H9 (cell line): ENCODE results near the gene IFI35. TPM values are rescaled to one million over a fixed set of nuclear protein-coding genes. Genes with fewer than 3 reads are reported as not detected.

Source experiments
- DNase-seq: peaks from one replicate; pipeline ENCODE4 v3.0.0-alpha.2; 2017
- H2AFZ ChIP-seq: one replicate; pipeline ENCODE4 v1.6.1; 2013; ENCODE audit warnings: mild to moderate bottlenecking, low read length, control low read depth, moderate library complexity
- H2AK5ac ChIP-seq: 2 replicates; pipeline ENCODE4 v1.6.1; 2013; ENCODE audit warnings: low read length, control low read depth, mixed read lengths; ENCODE audit not compliant: insufficient read length
- H2BK120ac ChIP-seq: one replicate; pipeline ENCODE4 v1.6.1; 2013; ENCODE audit warnings: low read depth, mild to moderate bottlenecking, low read length, control low read depth, inconsistent platforms; ENCODE audit not compliant: poor library complexity, severe bottlenecking
- H2BK12ac ChIP-seq: 2 replicates; pipeline ENCODE4 v1.6.1; 2013; ENCODE audit warnings: low read length, control low read depth, mixed read lengths, low read depth; ENCODE audit not compliant: insufficient read length
- H2BK15ac ChIP-seq: 2 replicates; pipeline ENCODE4 v1.6.1; 2013; ENCODE audit warnings: low read depth, low read length, control low read depth
- H2BK20ac ChIP-seq: one replicate; pipeline ENCODE4 v1.6.1; 2013; ENCODE audit warnings: low read depth, mild to moderate bottlenecking, low read length, control low read depth, inconsistent platforms; ENCODE audit not compliant: poor library complexity, severe bottlenecking
- H2BK5ac ChIP-seq: 2 replicates; pipeline ENCODE4 v1.6.1; 2013; ENCODE audit warnings: low read length, control low read depth, mixed read lengths; ENCODE audit not compliant: insufficient read length
- H3K14ac ChIP-seq: 2 replicates; pipeline ENCODE4 v1.6.1; 2013; ENCODE audit warnings: low read length, control low read depth; ENCODE audit not compliant: insufficient read depth
- H3K18ac ChIP-seq: 2 replicates; pipeline ENCODE4 v1.6.1; 2013; ENCODE audit warnings: low read depth, mild to moderate bottlenecking, mixed read lengths, low read length, control low read depth; ENCODE audit not compliant: insufficient read length
- H3K23ac ChIP-seq: 2 replicates; pipeline ENCODE4 v1.6.1; 2013; ENCODE audit warnings: low read length, control low read depth, mixed read lengths, low read depth; ENCODE audit not compliant: insufficient read length
- H3K23me2 ChIP-seq: 2 replicates; pipeline ENCODE4 v1.6.1; 2013; ENCODE audit warnings: low read depth, mild to moderate bottlenecking, mixed read lengths, low read length, control low read depth; ENCODE audit not compliant: insufficient read length, poor library complexity, severe bottlenecking
- H3K27ac ChIP-seq: 2 replicates; pipeline ENCODE4 v1.5.1; 2013; ENCODE audit warnings: low read length, control low read depth, mixed read lengths, low read depth; ENCODE audit not compliant: insufficient read length
- H3K27me3 ChIP-seq: 2 replicates; pipeline ENCODE4 v1.6.1; 2013; ENCODE audit warnings: low read length, control low read depth, inconsistent platforms; ENCODE audit not compliant: insufficient read depth
- H3K4ac ChIP-seq: 2 replicates; pipeline ENCODE4 v1.6.1; 2013; ENCODE audit warnings: low read depth, mild to moderate bottlenecking, control low read depth, inconsistent platforms, low read length, moderate library complexity
- H3K4me1 ChIP-seq: 2 replicates; pipeline ENCODE4 v1.6.1; 2013; ENCODE audit warnings: low read length, control low read depth, inconsistent platforms; ENCODE audit not compliant: insufficient read depth
- H3K4me2 ChIP-seq: 2 replicates; pipeline ENCODE4 v1.6.1; 2013; ENCODE audit warnings: low read length, control low read depth, mixed read lengths; ENCODE audit not compliant: insufficient read length, insufficient read depth
- H3K56ac ChIP-seq: 2 replicates; pipeline ENCODE4 v1.6.1; 2013; ENCODE audit warnings: low read depth, mild to moderate bottlenecking, mixed read lengths, low read length, control low read depth; ENCODE audit not compliant: insufficient read length
- H3K79me1 ChIP-seq: 2 replicates; pipeline ENCODE4 v1.6.1; 2013; ENCODE audit warnings: low read depth, mild to moderate bottlenecking, moderate library complexity, low read length, control low read depth, inconsistent platforms; ENCODE audit not compliant: insufficient read depth, poor library complexity, severe bottlenecking
- H3K79me2 ChIP-seq: 2 replicates; pipeline ENCODE4 v1.6.1; 2013; ENCODE audit warnings: low read length, control low read depth, inconsistent platforms; ENCODE audit not compliant: insufficient read depth
- H3K9ac ChIP-seq: 2 replicates; pipeline ENCODE4 v1.6.1; 2013; ENCODE audit warnings: low read length, control low read depth, mixed read lengths; ENCODE audit not compliant: insufficient read length; ENCODE audit errors: extremely low read depth
- H3K9me3 ChIP-seq: one replicate; pipeline ENCODE4 v1.6.1; 2013; ENCODE audit warnings: low read depth, low read length, inconsistent platforms; ENCODE audit not compliant: control insufficient read depth
- H3T11ph ChIP-seq: one replicate; pipeline ENCODE4 v1.6.1; 2013; ENCODE audit warnings: mild to moderate bottlenecking, low read length, control low read depth, inconsistent platforms
- H4K20me1 ChIP-seq: one replicate; pipeline ENCODE4 v1.6.1; 2013; ENCODE audit not compliant: control insufficient read depth, insufficient read length, insufficient read depth
- H4K5ac ChIP-seq: 2 replicates; pipeline ENCODE4 v1.6.1; 2013; ENCODE audit warnings: low read depth, mild to moderate bottlenecking, mixed read lengths, low read length, control low read depth; ENCODE audit not compliant: insufficient read length
- H4K8ac ChIP-seq: replicated peaks from 2 replicates; pipeline ENCODE4 v1.6.1; 2013; ENCODE audit warnings: low read length, control low read depth, mixed read lengths, low read depth; ENCODE audit not compliant: insufficient read length
- H4K91ac ChIP-seq: 2 replicates; pipeline ENCODE4 v1.6.1; 2013; ENCODE audit warnings: low read depth, mild to moderate bottlenecking, moderate library complexity, mixed read lengths, low read length, control low read depth; ENCODE audit not compliant: insufficient read length
- H3K27ac Mint-ChIP-seq, 3 experiments: 2 replicates in 2 of 3; 3 replicates in 1 of 3; pipeline ENCODE4 v1.8.0; 2020 to 2021; ENCODE audit warnings: mixed read lengths in 3 of 3, mild to moderate bottlenecking in 1 of 3, moderate library complexity in 1 of 3
- H3K27me3 Mint-ChIP-seq: 2 replicates; pipeline ENCODE4 v1.8.0; 2021; ENCODE audit warnings: low read depth, mild to moderate bottlenecking, moderate library complexity, mixed read lengths
- H3K36me3 Mint-ChIP-seq, 3 experiments: 2 replicates in 2 of 3; 3 replicates in 1 of 3; pipeline ENCODE4 v1.8.0; 2020 to 2021; ENCODE audit warnings: low read depth in 3 of 3, mixed read lengths in 3 of 3; ENCODE audit not compliant: insufficient read depth in 1 of 3
- H3K4me1 Mint-ChIP-seq, 2 experiments: 2 replicates each; pipeline ENCODE4 v1.8.0; 2020; ENCODE audit warnings: mixed read lengths in 2 of 2
- H3K4me3 Mint-ChIP-seq, 2 experiments: 2 replicates in 1 of 2; 3 replicates in 1 of 2; pipeline ENCODE4 v1.8.0; 2020 to 2021; ENCODE audit warnings: mild to moderate bottlenecking in 2 of 2, mixed read lengths in 2 of 2, moderate library complexity in 1 of 2
- H3K9me3 Mint-ChIP-seq, 2 experiments: 2 replicates in 1 of 2; 3 replicates in 1 of 2; pipeline ENCODE4 v1.8.0; 2020; ENCODE audit warnings: mild to moderate bottlenecking in 2 of 2, mixed read lengths in 2 of 2, moderate library complexity in 1 of 2
- CTCF ChIP-seq: fragments of 200-600 bp; sonication (generic); conservative IDR thresholded peaks from 3 replicates; pipeline ENCODE4 v1.8.0; 2021; ENCODE audit warnings: antibody characterized with exemption, mild to moderate bottlenecking
- WGBS: extraction: QIAGEN DNeasy Blood & Tissue Kit; methylation state at CpG from one replicate; pipeline ENCODE4 v1.1.7; 2013; ENCODE audit warnings: missing lambda C conversion rate, low lambda C conversion rate, mixed read lengths; ENCODE audit not compliant: insufficient read length; ENCODE audit errors: extremely low coverage; 5-methylcytosine and 5-hydroxymethylcytosine counted together
- total RNA-seq: library from RNA; stranded (reverse); gene quantifications from 2 replicates; pipeline ENCODE4 v1.2.1, GENCODE V29; 2021

IFI35 gene
- total RNA-seq, 1 experiment from 2014 or later, result 4.2 TPM

DNA sequence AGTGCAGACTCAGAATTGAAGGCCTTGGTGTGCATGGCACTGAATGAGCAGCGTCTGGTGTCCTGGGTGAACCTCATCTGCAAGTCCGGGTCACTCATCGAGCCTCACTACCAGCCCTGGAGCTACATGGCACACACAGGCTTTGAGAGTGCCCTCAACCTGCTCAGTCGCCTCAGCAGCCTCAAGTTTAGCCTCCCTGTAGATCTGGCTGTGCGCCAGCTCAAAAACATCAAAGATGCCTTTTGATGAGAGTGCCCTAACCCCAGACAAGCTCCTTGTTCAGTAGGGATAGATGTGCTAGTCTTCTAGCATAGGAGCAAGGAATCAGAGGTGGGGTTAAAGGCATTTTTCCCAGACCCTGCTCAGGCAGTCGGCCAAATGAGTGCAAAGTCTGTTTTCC is 15.1 kb upstream of the IFI35 start:
- DNase-seq, result no peak
- Histone ChIP-seq H3K23me2 (no peaks in the 10 kb centered on the region), H2AFZ (no peak overlapping the region), H4K20me1 (no peaks in the 10 kb centered on the region), H3K27me3 (no peaks in the 10 kb centered on the region), H3K4ac (no peak overlapping the region), H3K9ac (no peak overlapping the region), H3K56ac (no peak overlapping the region), H3K9me3 (no peaks in the 10 kb centered on the region), H3K79me1 (no peaks in the 10 kb centered on the region), H3K4me2 (no peak overlapping the region), H2BK20ac (no peak overlapping the region), H4K91ac (no peak overlapping the region), H3K79me2 (no peaks in the 10 kb centered on the region), H3K4me1 (no peaks in the 10 kb centered on the region), H3K23ac (no peak overlapping the region), H3K18ac (no peak overlapping the region), H2BK12ac (no peak overlapping the region), H4K5ac (no peak overlapping the region), H2BK15ac (no peak overlapping the region), H3T11ph (no peak overlapping the region), H3K14ac (no peak overlapping the region), H2BK120ac (no peak overlapping the region), H3K27ac (no peak overlapping the region), H2BK5ac (no peak overlapping the region), H4K8ac (no peak overlapping the region), H2AK5ac (no peak overlapping the region)
- peaks cover 27 to 70% (median 63%) of the 10 kb centered on the region in 3 experiments; a peak in 6 of 7 replicates for H3K36me3 Mint-ChIP-seq
- H3K9me3 Mint-ChIP-seq, result no peaks in the 10 kb centered on the region
- no CpG with 5 or more reads among the region's 6 CpGs for WGBS
- no peak overlapping the region for H3K27ac Mint-ChIP-seq
- no peaks in the 10 kb centered on the region for H3K27me3 Mint-ChIP-seq
- no peak overlapping the region for H3K4me3 Mint-ChIP-seq
- no peak for TF ChIP-seq CTCF
- H3K4me1 Mint-ChIP-seq, result no peaks in the 10 kb centered on the region
